Ramos (cell line): ENCODE data around the gene PPP3CA.

Experiments used
- in situ Hi-C: fragments of 300-500 bp; cut with MboI; formaldehyde crosslinking; loops from one replicate; pipeline ENCODE4 v1.14.3; 2022; ENCODE audit warnings: low sequenced_read_pairs; ENCODE audit not compliant: unreplicated experiment

Gene PPP3CA

DNA sequence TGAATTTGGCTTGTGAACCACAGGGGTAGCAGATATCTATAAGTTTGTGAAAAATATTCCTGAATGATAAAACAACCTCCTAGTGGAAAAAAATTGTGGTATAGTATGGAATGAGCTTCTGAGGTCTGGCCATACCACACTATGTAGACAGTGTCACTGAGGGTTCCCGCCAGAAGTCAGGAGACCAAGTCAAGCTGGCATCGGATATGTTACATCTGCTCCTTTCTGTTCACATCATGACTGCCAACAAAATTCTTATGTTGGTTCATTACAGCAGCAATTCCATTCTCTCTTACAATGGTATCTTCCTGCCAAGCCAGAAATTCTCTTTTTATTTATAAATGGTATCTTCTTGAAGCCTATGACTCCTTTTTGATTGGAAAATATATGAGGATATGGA lies 273.0 kb downstream of the PPP3CA start:
- in situ Hi-C loops: no loop called here

DNA sequence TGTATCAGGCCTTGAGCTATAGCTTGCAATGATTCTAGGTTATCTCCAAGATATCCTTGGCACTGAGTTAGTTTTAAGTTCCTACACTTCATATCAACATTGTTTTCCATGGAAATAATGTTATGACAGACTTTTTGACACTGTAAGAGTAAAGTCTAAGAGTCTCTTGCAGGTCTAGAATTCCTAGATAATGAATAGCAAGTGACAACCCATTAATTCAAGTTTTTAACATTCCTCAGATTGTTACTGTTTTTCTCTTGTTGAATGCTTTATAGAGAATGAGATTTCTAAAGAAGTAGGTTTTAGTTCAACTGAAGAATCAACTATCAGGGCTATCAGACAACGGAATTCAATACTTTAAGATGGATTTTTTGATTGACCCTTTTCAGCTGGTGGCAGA lies 276.1 kb downstream of the PPP3CA start:
- in situ Hi-C loops: no loop called here

DNA sequence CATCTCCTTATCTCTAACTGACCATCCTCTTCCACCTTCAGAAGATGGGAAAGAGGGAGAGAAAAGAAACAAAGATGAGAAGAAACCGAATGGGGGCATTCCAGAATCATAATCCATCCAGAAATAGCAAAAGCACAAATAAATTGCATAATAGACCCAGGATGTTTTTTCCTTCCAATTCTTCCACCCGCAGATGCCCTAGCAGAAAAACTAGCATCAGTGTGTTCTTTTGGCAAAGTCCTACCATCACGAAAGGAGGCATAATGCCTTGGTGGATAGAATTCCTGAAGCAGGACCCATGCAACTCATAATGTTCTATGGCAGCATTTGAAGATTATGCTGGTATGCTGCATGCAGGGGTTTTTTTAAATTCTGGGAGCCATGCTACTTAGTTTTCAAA lies 279.2 kb downstream of the PPP3CA start:
- in situ Hi-C loops: no loop called here

DNA sequence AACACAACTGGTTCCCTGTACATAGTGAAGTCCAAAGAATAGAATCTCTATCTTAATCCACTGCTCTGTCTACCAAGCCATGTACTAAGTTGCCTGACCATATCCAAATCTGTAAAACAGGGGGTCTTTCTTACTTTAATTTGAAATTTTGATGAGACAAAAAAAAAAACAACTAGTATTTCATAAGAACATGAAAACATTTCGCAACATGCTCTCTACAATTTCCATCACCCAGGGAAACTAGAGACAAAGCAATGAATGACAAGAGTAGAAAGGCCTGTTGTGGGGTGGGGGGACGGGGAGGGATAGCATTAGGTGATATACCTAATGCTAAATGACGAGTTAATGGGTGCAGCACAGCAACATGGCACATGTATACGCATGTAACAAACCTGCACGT lies 279.9 kb downstream of the PPP3CA start:
- in situ Hi-C loops: no loop called here

DNA sequence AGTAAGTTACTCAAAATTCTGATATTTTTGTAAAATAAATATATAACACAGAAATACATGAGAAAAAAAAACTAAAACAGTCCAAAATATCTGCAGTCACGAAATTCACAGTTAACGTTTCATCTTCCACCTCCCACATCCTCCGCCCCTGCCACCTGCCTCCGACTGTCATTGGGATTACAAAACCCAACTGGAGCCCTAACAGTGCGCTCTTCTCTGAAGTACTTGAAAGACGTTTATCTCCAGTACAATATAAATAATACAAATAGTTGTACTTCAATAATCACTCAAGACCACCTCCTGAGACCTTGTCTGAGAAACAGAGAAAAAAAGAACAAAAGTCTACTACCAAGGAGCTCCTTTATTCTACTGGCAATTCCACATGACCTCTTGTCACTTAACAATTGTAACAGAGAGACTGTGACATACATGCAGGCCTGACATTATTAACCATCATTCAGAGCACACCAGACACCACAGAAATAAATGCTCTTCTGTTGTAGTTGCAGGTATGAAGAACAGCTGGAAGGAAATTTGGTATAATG lies 280.6 kb downstream of the PPP3CA start:
- in situ Hi-C loops: no loop called here

DNA sequence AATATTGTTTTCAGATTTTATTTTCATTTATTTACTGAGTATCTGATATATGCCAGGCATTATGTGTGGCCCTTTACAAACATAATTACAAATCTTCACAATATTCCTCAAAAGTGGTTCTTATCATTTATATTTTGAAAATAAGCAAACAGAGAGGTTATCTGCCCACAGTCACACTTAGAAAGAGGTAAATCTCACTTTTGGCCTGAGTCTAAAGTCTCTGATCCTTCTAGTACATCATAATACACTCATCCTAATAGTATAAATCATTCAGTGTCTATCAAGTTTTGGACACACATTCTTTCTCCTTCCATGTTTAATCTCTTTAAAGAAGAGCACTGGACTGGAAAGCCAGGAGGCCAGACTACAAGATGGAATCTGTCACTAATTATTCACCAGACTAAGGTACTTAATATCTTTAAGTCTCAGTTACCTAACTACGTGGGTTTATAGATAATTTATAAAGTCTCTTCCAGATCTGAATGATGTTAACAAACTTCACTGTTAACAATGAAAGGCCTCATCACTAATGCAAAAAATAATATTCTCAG lies 281.3 kb downstream of the PPP3CA start:
- in situ Hi-C loops: no loop called here

DNA sequence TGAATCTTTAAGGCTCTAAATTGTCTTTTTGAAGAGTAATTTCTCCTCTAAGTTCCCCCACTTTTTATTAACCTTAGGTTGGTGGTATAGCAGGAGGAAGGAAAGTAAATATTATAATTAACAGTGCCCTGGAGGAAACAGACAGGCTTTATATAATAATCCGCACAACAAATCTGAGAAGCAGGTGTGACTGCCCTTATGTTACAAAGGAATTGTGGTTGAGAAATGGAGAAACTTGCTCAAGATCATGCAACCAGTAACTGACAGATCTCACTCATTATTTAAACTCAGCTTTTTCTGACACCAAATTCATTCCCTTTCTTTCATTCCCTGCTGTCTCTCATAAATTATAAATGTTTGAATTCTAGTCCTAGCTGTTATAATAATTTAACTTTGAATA lies 282.0 kb downstream of the PPP3CA start:
- in situ Hi-C loops: no loop called here

DNA sequence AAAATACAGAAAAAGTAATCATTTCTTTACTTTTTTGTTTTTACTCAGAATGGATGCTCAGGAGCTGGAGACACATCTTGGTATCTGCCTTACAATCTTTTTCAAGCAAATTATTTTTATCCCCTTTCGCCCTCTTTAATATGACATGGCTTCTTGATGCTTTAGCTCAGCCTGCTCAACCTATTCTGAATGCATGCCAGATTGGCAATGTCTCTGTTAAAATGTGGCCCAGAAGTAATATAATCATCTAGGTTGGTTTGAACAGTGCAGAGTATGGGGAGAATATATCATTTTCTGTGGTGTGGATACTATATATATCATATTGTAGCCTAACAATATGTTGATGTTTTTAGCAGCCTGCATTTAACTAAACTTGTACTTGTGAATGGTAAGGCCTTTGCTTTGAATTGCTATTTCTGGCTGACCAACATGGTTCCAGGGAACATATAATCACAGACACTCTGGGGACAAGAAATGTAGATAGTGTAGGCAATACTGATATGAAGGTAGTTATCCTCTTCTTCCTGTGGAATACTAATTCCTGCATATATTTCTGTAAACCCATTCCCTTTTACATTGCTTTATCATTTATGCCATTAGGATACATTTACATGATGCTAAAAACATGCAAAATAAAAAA lies 282.7 kb downstream of the PPP3CA start:
- in situ Hi-C loops: no loop called here

DNA sequence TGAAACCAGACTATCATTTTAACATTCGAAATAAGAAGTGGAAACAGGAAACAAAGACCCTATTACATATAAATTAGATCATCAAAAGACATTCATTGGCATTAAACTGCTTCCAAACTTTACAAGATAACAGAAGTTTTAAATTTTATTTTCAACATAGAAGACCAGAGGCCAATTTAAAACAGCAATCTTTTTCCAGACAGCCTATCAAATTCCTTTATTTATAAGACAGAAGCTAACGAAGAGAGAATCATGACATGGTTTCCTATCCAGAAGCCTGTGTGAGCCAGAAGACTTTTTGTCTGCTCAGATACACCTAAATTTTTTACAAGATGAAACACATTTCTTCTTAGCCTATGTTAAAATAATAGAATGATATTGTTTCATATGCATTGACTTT lies 291.9 kb downstream of the PPP3CA start:
- in situ Hi-C loops: no loop called here

DNA sequence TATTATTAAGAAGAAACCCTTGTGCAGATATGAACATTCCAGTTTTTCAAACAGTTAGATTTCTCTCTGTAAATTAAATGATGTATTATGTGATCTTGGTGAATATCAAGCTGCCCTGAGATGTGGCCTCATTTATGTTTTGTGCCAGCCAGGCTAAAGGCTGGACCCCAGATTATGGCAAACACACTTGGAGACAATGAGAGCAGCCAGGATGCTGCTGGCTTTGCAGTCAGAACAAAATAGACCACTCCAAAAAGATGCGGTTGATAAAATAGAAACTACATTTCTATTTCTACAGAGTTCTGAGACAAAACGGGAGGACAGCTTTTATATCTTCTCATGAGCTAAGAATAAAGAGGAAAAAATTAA lies 296.5 kb downstream of the PPP3CA start:
- in situ Hi-C loops: no loop called here

DNA sequence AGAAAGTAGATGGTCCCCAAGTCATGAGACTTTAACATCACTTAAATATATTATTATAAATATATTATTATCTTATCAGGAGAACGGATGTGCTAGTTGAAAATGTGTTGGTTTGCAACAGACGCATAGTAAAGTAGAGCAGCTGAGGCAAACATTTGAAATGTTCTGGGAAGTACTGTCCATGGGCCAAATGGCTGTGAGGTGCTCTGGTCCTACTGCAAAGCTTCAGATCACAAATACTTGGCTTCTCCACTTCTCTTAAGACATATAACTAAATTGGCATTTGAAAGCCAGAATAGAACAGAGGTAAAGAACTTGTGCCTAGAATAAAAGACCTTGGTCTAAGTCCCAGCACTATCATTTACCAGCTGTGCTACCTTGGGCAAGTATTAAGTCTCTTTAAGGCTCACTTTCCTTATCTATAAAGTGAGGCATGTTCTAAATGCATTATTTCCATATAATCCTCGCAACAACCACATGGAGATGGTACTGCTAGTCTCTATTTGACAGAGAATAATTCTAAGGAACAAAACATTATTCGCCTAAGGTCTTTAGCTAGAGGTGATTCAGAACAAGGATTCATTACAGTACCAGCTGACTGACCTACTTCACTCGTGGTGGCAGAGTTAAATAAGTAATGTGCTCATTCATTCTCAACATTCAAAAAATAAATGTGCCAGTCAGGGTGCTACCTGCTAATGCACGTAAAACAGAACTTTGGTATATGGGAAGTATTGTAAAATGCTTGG lies 297.1 kb downstream of the PPP3CA start:
- in situ Hi-C loops: no loop called here

DNA sequence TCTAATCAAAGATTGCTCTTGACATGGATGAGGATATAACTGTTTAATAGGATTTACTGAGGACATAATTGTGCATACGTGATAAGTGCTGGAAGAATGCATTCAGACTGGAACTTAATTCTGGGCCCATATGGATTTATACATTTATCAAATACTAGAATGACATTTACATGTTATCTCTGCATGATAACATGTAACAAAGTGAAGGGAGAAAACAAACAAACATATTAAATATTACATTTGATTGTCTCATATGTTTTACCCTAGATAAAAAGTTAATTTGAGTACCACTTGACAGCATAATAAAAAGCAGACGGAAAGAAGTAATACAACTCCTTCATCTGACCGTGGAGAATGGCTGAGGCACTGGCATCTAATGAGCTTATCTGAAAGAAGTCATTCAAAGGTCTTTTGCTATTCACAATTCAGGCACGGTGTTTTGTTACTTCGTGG lies 297.8 kb downstream of the PPP3CA start:
- in situ Hi-C loops: no loop called here

DNA sequence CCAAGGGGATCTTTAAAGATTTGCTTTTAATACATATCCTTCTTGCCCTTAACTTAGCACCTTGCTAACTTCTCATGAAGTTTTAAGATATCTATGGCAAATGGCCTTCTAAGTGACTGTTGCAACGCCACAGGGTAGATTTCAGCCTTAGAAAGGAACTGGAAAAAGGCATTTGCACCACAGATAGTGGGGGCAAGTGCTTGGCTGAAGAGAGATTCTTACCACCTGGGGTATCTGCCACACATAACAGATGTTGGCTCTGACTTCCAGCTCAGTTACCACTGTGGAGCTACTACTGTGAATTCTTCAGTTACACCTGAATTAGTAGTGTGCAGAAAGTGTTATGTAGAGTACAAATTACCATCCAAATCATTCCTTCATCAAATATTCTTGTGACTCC lies 302.6 kb downstream of the PPP3CA start:
- in situ Hi-C loops: no loop called here

DNA sequence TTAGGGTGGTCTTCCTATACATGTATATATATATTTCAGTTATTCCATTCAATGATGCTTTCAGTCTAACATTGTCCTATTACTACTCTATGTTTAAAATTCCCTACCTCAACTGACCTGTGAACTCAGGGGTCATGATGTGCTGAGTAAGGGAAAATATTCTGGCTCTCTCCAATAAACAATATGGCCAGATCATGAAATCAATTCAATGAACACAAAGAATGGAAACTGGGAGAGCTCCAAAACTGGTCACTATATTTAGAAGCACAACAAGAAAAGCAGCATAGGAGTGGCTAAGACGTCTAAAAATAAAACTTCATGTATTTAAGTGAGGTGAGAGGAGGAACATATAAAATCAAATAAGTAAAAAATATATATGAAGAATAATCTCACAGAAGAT lies 304.5 kb downstream of the PPP3CA start:
- in situ Hi-C loops: no loop called here

DNA sequence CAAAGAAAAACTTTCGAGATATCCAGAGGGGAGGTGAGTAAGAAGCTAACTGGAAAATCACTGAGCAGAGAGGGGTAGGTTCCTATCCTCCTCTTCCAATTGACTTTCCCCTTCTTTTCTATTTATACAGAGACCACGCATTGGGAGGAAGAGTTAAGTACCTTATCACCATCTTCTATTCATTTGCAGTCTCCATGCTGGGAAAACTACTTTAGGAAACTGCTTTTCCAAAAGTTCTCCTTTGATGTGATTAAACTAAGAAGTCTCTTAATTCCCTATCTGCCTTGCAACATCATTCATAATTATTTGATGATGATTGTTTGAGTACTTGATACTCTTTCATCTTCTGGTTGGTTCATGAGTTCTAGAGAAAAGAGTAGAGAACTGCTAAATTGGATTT lies 306.6 kb downstream of the PPP3CA start:
- in situ Hi-C loops: no loop called here

DNA sequence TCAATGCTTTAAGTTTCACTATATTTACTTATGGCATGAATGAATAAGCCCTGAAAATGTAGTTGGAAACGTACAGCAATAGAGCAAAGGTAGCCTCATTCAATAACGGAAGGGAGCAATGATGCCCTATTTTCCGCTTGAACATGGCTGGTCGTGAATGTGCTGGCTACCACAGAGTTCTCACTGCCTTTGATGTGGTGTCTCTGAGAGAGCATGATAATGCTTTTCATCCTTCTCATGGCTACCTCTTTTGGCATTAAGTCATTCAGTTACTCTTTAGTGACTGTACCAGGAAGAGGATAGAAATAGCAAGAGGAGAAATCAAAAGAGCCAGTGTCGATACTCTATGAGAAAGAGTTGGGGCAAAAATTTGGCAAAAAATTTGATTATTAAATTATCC lies 308.0 kb downstream of the PPP3CA start:
- in situ Hi-C loops: no loop called here

DNA sequence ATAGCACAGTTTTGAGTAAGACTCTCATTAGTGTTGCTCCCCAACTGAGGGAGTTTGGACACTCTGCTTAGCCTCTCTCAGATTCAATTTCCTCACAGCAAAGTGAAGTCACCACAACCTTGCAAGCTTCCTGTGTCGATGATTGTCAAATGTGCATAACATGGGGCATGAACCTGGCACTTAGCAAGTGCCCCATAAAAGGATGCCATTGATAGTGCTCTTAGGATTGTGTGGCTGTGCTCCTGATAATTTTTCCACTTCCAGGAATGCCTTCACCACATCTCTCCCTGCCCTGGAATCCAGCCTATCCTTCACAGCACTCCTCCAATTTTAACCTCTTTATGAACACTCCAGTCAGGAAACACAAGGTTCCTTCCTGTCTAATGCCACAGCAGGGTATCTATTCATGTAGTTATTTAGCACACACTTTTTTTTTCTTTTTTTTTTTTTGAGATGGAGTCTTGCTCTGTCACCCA lies 309.4 kb downstream of the PPP3CA start:
- in situ Hi-C loops: no loop called here

DNA sequence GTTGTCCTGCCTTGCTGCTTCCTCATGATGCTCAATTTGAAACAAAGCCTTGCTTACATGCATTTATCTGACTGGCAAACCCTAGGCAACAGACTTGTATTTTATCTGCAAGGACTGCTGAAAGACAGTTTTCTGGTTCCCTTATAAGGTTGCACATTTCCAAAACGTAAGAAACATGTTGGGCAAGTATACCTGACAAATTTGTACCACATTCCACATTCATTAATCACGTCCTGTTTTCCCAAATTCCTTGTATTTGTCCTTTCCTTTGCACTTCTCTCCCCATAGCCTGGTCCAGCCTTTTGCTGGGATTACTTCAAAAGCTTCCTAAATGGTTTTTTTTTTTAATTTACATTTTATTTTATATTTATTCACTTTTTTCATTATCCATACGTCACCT lies 310.1 kb downstream of the PPP3CA start:
- in situ Hi-C loops: no loop called here

DNA sequence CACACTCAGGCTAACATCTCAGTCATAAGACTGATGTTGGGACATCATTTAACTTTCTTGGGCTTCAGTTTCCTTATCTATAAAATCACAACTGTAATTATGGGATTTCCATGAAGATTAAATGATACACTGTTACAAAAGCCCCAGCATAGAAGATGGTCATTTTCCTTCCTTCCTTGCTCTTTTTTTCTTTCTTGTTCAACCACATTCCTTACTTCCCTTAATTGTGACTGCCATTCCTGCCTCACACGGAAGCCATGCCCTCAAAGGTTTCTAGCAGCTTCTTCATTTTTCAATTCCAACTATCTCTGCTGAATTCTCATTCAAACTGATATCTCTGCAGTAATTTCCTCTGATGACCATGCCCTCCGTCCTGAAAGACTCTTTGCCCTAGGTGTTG lies 311.8 kb downstream of the PPP3CA start:
- in situ Hi-C loops: no loop called here

DNA sequence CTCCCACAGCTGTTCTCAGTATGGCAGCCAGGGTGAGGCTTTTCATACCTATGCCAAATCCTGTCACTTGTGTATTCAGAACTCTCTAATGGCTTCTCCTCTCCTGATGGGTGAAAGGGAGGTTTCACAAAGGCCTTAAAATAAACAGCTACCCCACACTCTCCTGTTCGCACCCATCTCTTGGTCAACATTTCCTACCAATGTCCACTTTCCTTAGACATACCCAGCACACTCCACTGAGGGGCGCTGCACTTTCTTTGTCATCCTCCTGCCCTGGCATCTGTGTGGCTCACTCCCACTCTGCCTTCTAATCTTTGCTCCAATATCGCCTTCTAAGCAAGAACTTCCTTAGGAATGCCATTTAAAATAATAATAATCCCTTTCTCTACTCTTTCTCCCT lies 313.3 kb downstream of the PPP3CA start:
- in situ Hi-C loops: no loop called here

DNA sequence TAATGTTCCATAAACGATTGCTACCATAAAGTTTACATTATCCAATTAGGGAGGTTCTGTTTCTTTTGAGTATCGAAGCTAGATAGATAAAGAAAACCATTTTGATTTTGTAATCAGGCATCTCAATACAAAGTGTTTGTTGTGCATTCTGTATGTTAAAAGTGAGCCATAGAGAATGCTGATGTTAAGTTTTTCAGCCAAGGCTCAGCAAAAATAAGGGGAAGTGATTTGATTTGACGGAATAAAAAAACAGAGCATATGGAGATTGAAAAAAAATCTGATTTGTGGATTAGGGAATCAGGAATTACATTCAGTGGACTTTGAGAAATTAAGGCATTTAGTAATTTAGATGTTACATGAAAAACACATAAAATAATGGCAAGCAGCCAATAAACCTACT lies 314.8 kb downstream of the PPP3CA start:
- in situ Hi-C loops: no loop called here
